ENCODE measurements around the gene NKD2. TPM values are rescaled to one million over a fixed set of nuclear protein-coding genes. Genes with fewer than 3 reads are reported as not detected.
A peak's percentile ranks its signal among the peaks of the same experiment; 100 is the strongest.

The NKD2 gene
- total and polyA plus RNA-seq, 2 experiments from 2014 or later, result 9.0 to 11.9 TPM

DNA sequence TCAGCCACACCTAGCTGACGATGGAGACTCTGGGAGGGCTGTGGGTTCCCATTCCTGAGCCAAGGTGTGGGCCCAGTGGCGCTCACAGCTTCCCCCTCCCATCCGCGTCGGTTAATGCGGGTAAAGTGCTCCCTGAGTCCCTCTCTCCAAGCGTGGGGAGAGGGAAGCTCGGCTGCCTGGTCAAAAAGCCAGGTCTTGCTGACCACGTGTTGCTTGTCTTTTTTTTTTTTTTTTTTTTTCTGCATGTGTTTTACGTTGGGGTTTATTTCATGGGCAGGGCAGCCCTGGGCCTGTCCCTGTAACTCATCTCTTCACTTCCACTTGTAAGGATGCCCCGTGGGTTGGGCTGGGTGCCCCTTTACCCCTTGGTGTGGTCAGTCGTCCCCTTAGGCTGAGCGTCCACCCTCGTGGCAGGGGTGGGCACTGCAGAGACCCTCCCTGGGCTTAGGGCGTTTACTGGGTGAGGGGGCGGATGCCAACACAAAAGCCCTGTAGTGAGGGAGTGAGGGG, 11.9 kb downstream of the NKD2 start (continued):
- TF ChIP-seq ZNF462 (CRISPR knock-in tag; IDR thresholded peaks at IDR 0.05), result no peak
- TF ChIP-seq EZH2phosphoT487 (IDR thresholded peaks at IDR 0.05; ENCODE audit: unreplicated experiment), result no peak
- TF ChIP-seq ZNF331 (CRISPR knock-in tag; IDR thresholded peaks at IDR 0.05; ENCODE audit: low read depth), result no peak

GRCh38 chr5:1021136-1021968, 12.8 kb downstream of the NKD2 start:
- H3K36me3 Mint-ChIP-seq (ENCODE audit: low read depth), result no peaks in the 10 kb centered on the region; the same call in 2 of the 3 replicates
- no peak overlapping the region for H2AFZ ChIP-seq
- no peaks in the 10 kb centered on the region; the same call in 1 of the 2 replicates for H3K4me1 ChIP-seq (ENCODE audit: insufficient read depth)
- DNase-seq (ENCODE audit: low spot score) (peak; percentile 60), ATAC-seq (peak; percentile 80)
- no peak overlapping the region for H3K27ac ChIP-seq (ENCODE audit: low read depth)
- no peaks in the 10 kb centered on the region for H3K9me3 Mint-ChIP-seq
- H3K27ac Mint-ChIP-seq, result no peak overlapping the region
- H3K27me3 ChIP-seq (ENCODE audit: insufficient read depth), result no peaks in the 10 kb centered on the region
- no peak overlapping the region for H3K4me3 Mint-ChIP-seq
- no peak overlapping the region for H3K4me3 ChIP-seq
- no peaks in the 10 kb centered on the region for H3K9me2 ChIP-seq (ENCODE audit: insufficient read depth)
- H3K4me2 ChIP-seq, result no peak overlapping the region
- peaks cover 12% of the 10 kb centered on the region for H3K4me1 Mint-ChIP-seq
- H3F3A ChIP-seq (replicated peaks; ENCODE audit: low read depth), result no peaks in the 10 kb centered on the region; the same call in 1 of the 2 replicates
- no peaks in the 10 kb centered on the region for H4K20me1 ChIP-seq (replicated peaks; ENCODE audit: insufficient read depth)
- H3K79me2 ChIP-seq (replicated peaks; ENCODE audit: insufficient read depth), result no peaks in the 10 kb centered on the region
- H3K36me3 ChIP-seq (ENCODE audit: insufficient read depth), result no peaks in the 10 kb centered on the region
- H3K27me3 Mint-ChIP-seq (ENCODE audit: insufficient read depth, low read depth, poor library complexity), result peaks cover 6% of the 10 kb centered on the region
- TF ChIP-seq ZNF331 (CRISPR knock-in tag; IDR thresholded peaks at IDR 0.05; ENCODE audit: low read depth) (no peak), NANOG (IDR thresholded peaks at IDR 0.05; ENCODE audit: borderline replicate concordance) (no peak), POLR2AphosphoS5 (IDR thresholded peaks at IDR 0.05; ENCODE audit: low read depth) (no peak), CREB1 (CRISPR knock-in tag; IDR thresholded peaks at IDR 0.05; ENCODE audit: low read depth) (no peak), REST (IDR thresholded peaks at IDR 0.05; ENCODE audit: unreplicated experiment) (no peak), EZH2phosphoT487 (IDR thresholded peaks at IDR 0.05; ENCODE audit: unreplicated experiment) (no peak), ZNF114 (CRISPR knock-in tag; IDR thresholded peaks at IDR 0.05) (no peak)
- TF ChIP-seq, protein P1, sequence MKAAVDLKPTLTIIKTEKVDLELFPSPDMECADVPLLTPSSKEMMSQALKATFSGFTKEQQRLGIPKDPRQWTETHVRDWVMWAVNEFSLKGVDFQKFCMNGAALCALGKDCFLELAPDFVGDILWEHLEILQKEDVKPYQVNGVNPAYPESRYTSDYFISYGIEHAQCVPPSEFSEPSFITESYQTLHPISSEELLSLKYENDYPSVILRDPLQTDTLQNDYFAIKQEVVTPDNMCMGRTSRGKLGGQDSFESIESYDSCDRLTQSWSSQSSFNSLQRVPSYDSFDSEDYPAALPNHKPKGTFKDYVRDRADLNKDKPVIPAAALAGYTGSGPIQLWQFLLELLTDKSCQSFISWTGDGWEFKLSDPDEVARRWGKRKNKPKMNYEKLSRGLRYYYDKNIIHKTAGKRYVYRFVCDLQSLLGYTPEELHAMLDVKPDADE (IDR thresholded peaks at IDR 0.05), result no peak

All from GM23338 (cell line).